Cardiac fibroblast (primary cell): ENCODE measurements around the gene FSIP1.

Experiments used
- DNase-seq, 2 donors: peaks; one replicate each; pipeline versions ENCODE4 v3.0.0 to v3.0.0-alpha.2; 2010; ENCODE audit warnings: low read depth in 2 of 2
- H3K4me3 ChIP-seq, 2 donors: replicated peaks in 1 of 2; 1 replicate in 1 of 2; 2 replicates in 1 of 2; pipeline ENCODE4 v1.5.1; 2011; ENCODE audit warnings: low read depth in 2 of 2, low read length in 2 of 2, mild to moderate bottlenecking in 2 of 2, moderate library complexity in 1 of 2
- CTCF ChIP-seq: IDR thresholded peaks from one replicate; pipeline ENCODE4 v1.5.1; 2011; ENCODE audit warnings: low read depth, mild to moderate bottlenecking, low read length, inconsistent platforms

The FSIP1 gene

GRCh38 chr15:39782441-39783138 lies at the start of gene FSIP1:
TSS of gene FSIP1 (minus strand) at chr15:39782841. CDS start at chr15:39776524, 6,317 bp downstream.
- peak within 1 kb of the TSS; percentile 78 to 85 for H3K4me3 ChIP-seq
- peak; percentile 98 for DNase-seq
- TF ChIP-seq CTCF: no peak

- no peak for DNase-seq
- no peak overlapping the region for H3K4me3 ChIP-seq
- no peak for TF ChIP-seq CTCF
These were observed 47.5 kb upstream of the FSIP1 start for GRCh38 chr15:39830166-39830565.

- DNase-seq: peak; percentile 64 to 91
- no peak for TF ChIP-seq CTCF
- no peak overlapping the region for H3K4me3 ChIP-seq
These were observed 45.8 kb upstream of the FSIP1 start for GRCh38 chr15:39828374-39828931.

GRCh38 chr15:39826975-39827374 lies 44.3 kb upstream of the FSIP1 start:
- DNase-seq: no peak
- no peak overlapping the region for H3K4me3 ChIP-seq
- no peak for TF ChIP-seq CTCF

- no peak for DNase-seq
- TF ChIP-seq CTCF: no peak
- no peak overlapping the region for H3K4me3 ChIP-seq
These were observed 41.0 kb upstream of the FSIP1 start for GRCh38 chr15:39823634-39824033.

GRCh38 chr15:39820050-39820602 lies 37.5 kb upstream of the FSIP1 start:
- no peak for TF ChIP-seq CTCF
- no peak for DNase-seq
- no peak overlapping the region for H3K4me3 ChIP-seq

GRCh38 chr15:39819533-39819932 lies 36.9 kb upstream of the FSIP1 start:
- no peak for TF ChIP-seq CTCF
- DNase-seq: no peak
- no peak overlapping the region for H3K4me3 ChIP-seq
